SHP77 treated with DMSO at 0.1 percent for 48 hours (cell line): ENCODE data around the gene SMIM32.

Experiments
- DNase-seq: peaks from one replicate; lab custom pipeline; 2025; lab: John Stamatoyannopoulos, UW

SMIM32 gene

DNA sequence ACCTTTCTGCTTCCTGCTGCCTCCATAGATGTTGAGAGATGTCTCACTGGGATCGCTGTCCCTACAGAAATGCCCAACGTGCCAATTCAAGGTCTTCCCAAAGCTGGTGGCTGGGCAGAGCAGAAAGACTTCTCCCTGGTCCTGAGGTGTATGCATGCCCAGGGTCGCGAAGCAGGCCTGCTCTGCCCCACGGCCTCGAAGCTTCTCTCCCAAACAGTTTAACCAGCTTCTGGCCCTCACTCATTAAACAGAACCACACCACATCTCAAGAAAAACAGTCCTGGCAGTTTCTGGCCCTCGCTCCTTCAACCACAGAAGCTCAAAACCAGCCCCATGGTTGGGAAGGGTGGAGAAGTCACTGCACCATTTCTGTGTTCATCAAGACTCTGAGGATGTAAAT, 14.7 kb upstream of the SMIM32 start:
- no peak for DNase-seq

DNA sequence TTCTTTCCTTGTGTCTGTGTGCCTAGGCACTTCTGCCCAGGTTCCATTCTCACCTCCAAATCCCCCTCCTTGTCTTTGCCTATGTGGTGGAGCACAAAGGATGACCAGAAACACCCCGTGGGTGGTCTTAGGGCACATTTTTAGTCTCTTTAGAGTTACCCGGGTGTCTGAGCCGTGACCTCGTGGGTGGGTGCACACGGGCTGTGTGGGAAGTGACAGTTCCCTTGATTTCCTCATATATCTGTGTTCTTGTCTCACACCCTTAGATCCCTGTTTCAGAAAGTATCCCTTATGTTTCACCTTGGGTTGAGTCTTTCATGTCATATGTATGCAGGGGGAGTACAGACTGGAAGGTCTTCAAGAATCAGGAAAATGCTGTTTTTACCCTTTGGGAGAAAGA, 13.4 kb upstream of the SMIM32 start:
- no peak for DNase-seq

DNA sequence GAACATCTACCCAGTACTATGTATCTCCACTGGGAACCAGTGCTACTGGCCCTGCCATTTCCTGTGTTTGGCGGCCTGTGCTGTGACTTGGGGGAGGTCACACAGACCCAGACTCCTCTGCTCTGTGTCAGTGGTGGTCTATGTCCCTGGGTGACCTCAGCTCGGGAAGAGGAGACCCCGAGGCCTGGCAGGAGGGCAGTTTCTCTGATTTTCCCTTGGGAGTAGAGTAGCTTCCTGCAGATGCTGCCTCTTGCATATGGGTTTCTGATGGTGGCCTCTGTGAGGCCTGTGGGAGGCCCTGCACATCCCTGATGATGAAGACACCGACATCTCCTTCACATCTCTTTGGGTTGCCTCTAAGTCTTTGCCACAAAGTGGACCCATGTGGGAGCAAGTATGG, 13.0 kb upstream of the SMIM32 start:
- DNase-seq, result no peak

DNA sequence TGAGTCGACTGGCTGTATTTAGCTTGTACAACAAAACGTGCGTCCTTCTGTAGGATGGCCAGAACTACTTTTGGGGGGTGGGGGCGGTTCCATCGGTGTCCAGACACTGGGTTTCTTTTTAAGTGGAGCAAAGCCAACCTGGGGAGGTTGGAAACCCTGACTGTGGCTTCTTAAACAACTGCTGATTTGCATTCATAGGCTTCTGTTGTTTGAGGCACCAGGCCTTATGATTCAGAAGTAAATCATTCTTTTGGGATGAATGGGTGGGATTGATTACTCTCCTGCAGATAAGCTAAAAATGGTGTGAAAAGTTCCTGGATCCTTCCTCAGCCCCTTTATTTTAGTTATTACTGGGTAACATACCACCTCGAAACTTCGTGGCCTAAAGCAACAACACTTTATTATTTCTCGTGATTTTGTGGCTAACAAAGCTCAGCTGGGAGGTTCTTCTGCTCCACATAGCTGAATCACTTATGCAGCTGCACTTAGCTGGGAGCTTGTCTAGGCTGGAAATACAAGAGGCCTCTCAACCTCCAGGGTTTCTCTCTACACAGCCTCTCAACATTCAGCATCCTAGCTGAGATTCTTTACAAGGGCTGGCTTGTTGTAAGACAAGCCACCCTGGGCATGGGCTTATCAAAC, 12.2 kb upstream of the SMIM32 start:
- DNase-seq, result no peak

DNA sequence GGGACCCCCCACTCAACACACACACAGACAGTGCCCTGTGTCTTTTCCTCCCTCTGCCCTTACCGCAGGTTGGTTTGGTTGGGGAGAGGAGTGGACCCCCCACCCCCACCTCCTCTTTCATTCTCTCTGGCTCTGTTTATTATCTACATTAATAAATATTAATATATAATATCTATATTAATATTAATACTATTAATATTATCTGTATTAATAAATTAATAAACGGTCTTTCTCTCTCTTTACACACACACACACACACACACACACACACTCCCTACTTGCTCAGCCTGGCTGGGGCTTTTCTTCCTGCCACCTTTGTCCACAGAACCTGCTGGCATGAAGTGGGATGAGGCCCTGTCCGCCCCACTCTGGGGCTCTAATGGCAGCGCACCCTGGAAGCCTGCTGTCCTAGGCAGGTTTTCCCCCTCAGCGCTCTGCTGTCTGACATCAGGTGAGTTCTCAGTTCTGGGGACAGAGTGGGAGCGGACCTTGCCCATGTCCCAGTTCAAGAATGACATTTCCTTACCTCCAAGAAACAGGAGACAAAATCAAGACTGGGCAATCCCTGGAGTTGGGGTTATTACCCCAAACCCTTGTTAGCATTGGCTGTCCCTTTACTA, 10.5 kb upstream of the SMIM32 start:
- no peak for DNase-seq

DNA sequence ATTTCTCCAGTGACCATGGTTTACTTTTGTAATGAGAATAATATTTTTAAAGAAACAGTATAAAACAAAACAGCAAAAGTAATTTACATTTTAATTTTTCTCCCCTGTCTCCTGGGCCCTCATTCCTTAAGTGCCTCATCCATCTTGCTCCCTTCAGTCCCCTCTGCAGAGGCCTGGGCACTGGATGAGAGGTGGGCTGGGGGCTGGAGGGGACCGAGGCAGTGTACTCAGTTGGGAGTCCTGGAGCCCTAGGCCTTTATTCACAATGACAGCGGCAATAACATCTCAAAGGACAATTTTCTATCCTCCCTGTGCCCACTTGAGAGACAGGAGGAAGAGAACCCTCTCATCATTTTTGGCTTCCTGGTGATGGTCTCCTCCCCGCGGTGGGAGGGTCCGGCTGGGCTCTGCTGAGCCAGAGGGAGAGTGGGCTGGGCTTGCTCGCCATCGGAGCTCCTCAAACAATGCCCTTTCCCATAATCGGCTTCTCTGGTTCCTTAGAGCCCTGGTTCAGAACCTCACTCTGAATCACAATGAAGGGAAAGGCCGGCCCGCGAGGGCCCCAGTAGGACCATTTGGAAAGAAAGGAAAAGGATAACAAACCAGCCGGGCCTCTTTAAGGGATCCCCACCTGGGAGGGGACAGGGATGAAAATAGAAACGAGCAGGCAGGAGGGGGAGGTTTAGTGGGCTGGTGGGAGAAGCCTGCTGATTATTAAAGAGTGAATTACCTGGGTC, 9.7 kb upstream of the SMIM32 start:
- no peak for DNase-seq

DNA sequence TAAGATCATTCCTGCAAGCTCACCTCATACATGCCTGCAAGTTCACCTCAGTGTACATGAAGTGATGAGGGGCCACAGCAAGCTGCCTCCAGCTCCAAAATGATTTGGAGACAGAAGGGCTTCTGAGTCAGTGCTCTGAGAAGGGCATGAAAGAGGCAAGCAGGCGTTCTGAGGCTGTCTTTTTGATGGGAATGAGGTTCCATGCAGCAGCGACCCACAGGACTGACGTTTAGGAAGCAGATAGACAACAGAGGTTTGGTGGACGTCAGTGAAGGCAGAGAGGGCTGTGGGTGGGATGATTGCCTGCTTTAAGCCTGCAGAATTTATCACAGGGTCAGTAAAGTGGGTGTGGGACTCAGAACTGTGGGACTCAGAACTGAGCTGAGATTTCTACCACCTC, 8.9 kb upstream of the SMIM32 start:
- no peak for DNase-seq

DNA sequence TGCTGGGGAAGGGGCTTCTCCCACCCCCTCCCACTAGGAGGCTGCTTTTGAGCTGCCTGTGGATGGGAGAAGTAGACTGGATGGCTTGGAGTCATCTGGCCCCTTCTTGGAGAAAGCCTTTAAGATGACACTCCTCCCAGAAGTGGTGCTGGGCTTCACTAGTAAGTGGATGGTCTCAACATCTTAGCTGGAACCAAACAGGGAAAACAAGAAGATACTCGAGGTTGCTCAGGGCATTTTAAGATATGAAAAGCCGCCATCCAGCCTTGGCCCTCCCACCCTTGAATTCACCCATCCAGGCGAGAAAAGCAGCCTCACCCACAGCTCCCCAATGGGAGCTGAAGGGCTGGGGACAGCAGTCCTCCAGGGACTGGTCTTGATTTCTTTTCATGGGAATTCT, 7.8 kb upstream of the SMIM32 start:
- DNase-seq, result no peak

DNA sequence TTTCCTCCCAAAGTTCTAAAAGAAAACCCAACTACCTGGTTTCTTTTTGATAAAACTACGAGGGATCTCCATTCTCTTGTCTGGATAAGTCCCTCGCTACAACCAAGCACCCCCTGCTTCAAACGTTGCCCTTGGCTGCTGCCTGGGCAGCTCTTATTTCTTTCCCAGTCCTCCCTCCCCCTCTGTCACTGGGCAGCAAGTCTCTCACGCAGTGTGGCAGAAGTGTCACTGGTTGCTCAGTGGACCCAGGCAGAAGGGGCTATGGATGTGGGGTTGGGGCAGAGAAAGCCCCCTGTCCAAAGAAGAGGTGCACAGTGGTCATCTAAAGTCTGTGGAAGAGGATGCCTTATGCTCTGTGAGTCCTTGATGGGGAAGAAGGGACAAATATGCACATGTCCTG, 7.2 kb upstream of the SMIM32 start:
- no peak for DNase-seq

DNA sequence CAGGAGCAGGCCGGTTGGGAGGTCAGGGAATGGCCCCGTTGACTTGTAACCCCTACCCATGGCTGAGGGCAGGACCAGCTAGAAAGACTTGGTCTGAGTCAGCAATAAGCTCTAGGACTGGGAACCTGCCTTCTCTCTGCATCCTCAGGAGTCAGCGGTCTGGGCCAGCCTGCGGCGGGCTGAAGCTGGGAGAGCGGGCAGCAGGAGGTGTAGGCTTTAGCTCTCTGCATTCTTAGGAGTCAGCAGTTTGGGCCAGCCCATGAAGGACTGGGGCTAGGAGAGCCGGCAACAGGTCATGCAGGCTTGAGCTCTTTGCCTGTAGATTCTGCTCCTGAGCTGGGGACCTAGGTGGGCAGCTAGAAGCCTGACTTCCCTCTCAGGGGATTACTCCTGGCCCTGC, 6.4 kb upstream of the SMIM32 start:
- no peak for DNase-seq

DNA sequence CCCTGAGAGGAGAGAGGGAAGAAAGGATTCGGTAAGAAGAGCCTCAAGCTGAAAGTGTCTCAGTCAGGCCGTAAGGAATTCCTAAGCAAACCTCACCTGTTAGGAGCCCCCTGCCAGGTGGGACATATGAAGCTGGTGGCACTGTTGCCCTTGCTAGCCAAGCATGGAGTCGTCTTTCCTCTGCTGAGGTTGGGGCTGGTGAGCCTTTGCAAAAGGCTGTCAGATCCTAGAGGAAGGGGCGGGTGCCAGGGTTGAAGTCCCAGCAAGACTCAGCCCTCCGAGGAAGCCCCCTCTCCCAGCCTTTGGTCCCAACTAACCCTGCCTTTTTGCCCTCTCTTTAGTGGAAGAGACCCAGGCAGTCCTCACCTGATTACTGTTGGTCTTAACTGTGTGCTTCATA, 5.5 kb upstream of the SMIM32 start:
- no peak for DNase-seq

DNA sequence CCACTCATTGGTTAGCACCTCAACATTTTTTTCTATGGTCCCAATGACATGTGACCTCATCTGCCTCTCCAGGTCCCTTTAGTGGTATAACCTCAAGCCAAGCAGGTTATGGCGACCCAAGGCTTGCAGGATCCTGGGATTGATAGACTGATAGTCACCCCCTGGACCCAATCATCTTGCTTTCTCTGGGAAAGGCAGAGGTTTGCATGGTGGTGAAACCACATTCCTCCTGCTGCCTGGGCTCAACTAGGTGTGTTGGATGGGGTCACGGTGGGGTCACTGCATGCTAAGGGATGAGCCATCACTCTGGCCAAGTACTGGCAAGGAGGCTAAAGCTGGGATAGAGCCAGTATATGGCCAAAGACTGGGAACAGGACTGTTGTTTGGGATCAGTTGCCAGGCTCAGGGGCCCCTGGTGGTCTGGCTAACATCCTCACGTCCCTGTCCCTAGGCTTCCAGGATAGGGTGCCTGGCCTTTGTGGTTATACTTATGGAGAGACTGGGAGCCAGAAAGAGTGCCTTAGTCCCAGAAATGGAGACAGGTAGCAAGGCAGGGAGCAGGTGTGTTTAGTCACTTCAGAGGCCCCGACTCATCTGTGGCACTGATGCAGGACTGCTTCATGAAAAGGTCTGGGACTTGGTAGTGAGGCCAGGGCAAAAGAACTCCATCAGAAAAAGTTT, 4.6 kb upstream of the SMIM32 start:
- no peak for DNase-seq

DNA sequence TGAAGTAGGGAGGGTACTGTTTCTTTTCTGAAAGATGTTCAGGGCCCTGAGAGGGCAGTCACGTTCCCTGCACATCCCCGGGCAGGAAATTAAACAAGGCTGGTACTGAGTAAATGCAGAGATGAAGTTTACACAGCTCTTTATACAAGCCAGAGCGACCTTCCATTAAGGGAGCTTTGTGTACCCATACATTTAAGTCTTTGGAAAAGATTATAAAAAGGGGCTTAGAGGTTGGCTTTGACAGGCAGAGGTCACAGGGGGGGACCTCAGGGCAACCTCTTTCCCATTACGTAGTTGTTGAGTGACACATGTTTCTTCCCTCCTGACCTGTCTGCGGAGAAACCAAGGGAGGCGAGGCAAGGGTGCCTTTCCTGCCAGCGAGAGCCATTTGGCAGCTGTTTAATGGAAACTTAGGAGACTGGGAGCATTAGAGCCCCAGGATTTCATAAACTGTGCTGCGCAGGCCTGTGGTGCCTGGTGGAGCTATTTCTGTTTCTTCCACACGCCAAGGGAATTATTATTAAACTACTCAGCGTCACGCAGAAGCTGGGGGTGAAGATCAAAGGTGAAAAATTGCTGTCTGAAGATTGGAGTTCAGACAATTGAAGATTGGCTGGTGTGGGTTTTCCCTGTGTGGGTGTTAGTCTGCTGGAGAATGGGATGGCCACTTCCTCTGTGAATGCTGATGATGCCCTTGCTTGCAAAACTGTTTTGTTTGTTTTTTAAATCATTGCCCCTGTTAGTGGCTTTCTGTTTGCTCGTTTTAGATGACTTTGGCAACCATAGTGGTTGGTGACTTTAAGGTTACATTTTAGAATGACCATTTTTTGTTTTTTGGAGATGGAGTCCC, 3.2 kb upstream of the SMIM32 start:
- no peak for DNase-seq

DNA sequence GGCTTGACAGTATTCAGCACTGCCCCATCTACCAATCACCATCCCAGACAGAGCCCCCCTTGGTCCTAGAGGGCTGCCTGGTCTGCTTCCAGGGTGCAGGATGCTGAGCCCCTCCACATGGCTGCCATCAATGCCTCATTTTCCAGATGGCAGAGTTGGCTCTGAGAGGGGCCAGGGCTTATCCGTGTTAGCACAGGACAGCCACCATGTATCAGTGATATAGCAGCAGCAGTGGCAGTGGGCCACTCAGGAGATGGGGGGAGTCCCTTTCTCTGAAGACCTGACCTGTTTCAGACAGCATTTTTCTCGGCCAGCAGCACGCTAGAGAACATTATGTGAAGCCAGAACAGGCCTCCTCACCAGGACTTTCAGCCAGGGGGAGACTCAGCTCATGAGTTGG, 1.6 kb upstream of the SMIM32 start:
- no peak for DNase-seq

DNA sequence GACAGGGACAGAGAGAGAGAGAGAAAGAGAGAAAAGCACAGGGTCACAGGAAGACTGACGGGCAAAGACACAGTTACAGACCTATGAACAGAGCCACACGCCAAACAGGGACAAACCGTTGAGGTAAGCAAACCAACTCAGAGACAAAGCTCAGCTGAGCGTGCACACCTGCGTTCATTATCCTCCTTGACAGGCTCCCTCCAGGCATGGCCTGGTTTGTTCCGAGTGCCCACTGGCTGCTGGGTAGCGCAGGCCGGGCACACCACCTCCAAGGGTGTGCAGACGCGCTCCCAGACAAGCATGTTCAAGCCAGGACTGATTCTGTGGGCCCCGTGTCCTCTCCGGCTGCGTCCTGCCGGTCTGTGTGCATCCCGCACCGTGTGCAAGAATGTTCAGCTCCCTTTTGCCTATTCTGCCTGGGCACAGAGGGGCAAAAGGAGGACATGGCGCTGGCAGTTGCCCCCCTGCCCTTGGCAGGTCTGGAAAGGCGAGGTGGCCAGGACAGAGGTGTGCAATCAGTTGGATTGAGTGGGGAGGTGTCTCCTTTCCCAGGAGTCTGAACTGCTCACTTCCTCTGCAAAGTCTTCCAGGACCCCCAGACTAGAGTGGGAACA, 467 bp upstream of the SMIM32 start:
- no peak for DNase-seq

DNA sequence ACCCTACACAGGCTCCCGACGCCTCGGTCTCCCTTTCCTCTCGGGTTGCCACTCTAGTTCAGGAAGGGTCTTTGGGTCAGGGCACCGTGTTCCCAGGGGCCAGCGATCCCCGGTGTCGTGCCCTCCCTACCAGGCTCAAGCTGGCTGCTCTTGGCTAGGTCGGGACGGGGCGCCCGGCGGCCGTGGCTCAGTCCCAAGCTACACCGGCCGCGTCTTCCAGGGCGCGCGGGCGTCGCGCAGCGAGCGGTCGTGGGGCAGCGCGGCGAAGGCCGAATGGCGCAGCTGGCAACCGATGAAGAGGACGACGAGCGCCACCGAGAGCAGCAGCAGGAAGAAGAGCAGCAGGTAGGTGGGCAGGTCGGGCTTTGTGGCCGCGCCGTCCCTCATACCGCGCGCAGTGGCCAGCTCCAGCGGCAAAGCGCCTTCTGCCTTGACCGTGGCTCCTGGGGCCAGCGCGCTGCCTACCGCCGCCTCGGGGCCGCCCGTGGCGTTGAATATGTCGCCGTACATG, 892 bp downstream of the SMIM32 start:
- DNase-seq, result no peak

DNA sequence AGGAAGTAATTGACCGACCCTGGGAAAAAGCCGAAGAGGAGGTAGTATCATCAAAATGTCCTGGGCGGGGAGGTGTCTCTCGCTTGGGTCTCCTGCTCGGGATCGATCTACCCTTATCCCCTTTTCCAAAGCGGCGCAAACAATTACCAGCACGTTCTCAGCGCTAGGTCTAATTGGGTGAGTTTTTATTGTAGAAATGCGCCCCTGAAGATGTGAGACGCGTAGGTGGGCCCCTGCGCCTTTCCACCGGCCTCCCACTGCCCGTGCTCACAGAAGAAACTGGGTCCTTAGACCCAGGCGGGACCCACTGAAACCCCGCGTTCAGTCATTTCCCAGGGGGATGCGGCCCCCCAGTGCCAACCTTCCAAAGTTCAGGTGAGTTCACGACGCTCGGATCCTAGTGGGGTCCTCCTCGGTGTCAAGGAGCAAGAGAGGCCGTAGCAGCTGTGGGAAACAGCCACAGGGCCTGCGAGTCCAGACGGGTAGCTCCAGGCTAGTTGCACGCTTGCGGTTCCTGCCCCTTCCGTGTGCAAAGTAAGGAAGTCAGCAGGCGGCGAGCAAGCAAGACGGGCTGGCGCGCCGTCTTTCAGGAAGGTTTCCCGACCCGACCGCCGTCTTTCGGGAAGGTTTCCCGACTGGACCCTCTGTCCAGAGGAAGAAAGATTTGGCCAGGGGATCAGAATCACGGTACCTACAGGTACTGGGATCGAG, 1.5 kb downstream of the SMIM32 start:
- DNase-seq, result no peak

DNA sequence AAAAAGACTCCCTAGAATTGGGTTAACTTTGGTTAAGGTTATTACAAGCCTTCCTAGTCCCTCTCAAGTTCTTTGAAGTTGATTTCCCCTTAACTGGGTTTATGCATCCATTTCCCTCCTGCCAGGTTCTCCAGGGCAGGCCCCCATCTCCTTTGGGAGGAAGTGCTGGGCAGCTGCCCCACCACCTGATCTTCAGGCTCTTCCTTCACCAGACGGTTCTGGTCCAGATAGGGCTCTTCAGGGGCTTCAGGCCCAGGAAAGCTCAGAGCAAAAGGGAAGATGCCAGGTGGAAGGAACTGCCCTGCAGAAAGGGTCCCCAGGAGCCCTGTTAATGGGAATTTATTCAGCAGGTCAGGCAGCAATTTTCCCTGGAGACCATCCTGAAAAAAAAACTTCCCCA, 2.1 kb downstream of the SMIM32 start:
- no peak for DNase-seq

DNA sequence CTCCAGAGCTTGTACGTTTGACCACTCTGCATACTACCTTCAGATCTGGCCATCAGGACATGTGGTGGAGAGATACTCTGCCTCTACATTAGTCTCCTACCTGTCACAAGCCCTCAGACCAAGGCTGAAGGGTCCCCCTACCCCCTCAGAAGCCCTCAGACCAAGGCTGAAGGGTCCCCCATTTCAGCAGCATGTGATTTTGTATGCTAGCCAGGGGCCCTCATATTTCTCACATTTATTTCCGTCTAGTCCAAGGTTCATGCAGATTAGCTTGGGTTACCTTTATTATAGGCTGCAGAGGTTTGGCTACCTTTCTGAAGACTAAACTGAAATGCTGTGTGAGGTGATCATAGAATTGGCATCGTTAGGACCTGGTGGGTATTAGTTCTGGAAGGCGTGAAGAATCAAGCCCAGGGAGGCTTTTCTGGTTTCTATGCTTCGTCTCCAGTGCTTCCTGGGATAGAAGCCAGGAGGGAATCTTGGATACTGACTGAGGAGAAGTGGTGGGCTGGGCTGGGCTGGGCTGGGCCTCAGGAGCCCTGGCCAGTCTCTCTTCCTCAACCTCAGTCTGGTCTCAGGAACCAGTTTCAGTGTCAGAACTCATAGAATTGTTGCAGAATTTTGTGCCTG, 2.8 kb downstream of the SMIM32 start:
- no peak for DNase-seq

DNA sequence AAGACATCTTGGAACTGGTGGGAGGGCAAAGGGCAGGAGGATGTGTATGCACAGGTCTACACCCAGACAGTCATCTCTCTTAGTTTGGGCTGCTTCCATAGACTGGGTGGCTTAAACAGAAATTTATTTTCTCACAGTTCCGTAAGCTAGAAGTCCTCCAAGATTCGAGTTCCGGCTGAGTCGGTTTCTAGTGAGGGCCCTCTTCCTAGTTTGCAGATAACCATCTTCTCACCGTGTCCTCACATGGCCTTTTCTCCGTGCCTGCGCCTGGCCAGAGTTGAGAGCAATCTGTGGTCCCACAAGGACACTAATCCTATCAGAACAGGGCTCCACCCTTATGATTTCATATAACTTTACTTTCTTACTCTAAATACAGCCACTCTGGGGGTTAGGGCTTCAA, 4.1 kb downstream of the SMIM32 start:
- no peak for DNase-seq
